Liver (tissue), 9 donors: ENCODE measurements around the gene DTNA. TPM values are rescaled to one million over a fixed set of nuclear protein-coding genes. Genes with fewer than 3 reads are reported as not detected.
"Not testable (repeated sequence)": the region's sequence is repeated elsewhere in the genome, so short reads cannot be mapped to it uniquely, and the experiment has no call there.

ENCODE experiments used
- DNase-seq: peaks from one replicate; pipeline ENCODE4 v3.0.0-alpha.2; 2017; ENCODE audit warnings: low spot score
- H3K27ac ChIP-seq, 2 donors: one replicate each; pipeline ENCODE4 v1.7.0; 2013; ENCODE audit warnings: inconsistent platforms in 2 of 2, low read length in 2 of 2, control low read depth in 1 of 2, low read depth in 1 of 2, mild to moderate bottlenecking in 1 of 2
- H3K27me3 ChIP-seq, 4 donors: one replicate each; pipeline versions ENCODE4 v1.6.1 to v1.7.0; 2013; ENCODE audit warnings: low read length in 3 of 4, inconsistent platforms in 1 of 4, mild to moderate bottlenecking in 1 of 4, moderate library complexity in 1 of 4; ENCODE audit not compliant: control insufficient read depth in 4 of 4, insufficient read depth in 4 of 4
- H3K36me3 ChIP-seq, 4 donors: one replicate each; pipeline versions ENCODE4 v1.6.1 to v1.7.0; 2013; ENCODE audit warnings: low read length in 3 of 4, mild to moderate bottlenecking in 3 of 4, low read depth in 1 of 4, moderate library complexity in 1 of 4; ENCODE audit not compliant: control insufficient read depth in 4 of 4, insufficient read depth in 3 of 4
- H3K4me1 ChIP-seq, 4 donors: one replicate each; pipeline versions ENCODE4 v1.6.1 to v1.7.0; 2013; ENCODE audit warnings: low read length in 3 of 4, mild to moderate bottlenecking in 3 of 4, moderate library complexity in 1 of 4; ENCODE audit not compliant: control insufficient read depth in 4 of 4, insufficient read depth in 4 of 4
- H3K4me3 ChIP-seq, 3 donors: one replicate each; pipeline versions ENCODE4 v1.6.1 to v1.7.0; 2013; ENCODE audit warnings: low read length in 3 of 3, control low read depth in 1 of 3, low read depth in 1 of 3, mild to moderate bottlenecking in 1 of 3
- H3K9ac ChIP-seq, 2 donors: one replicate each; pipeline ENCODE4 v1.7.0; 2013; ENCODE audit warnings: low read length in 2 of 2, mild to moderate bottlenecking in 2 of 2, moderate library complexity in 2 of 2, control low read depth in 1 of 2, low read depth in 1 of 2
- H3K9me3 ChIP-seq, 4 donors: one replicate each; pipeline versions ENCODE4 v1.6.1 to v1.7.0; 2013; ENCODE audit warnings: low read length in 3 of 4; ENCODE audit not compliant: control insufficient read depth in 4 of 4
- ATF3 ChIP-seq: IDR thresholded peaks from 2 replicates; pipeline ENCODE4 v1.6.1; 2016; ENCODE audit warnings: antibody characterized with exemption
- CTCF ChIP-seq: fragments of 150-350 bp; IDR thresholded peaks from 2 replicates; pipeline ENCODE4 v1.5.1; 2017; ENCODE audit warnings: improper control_type of control experiment, low read depth, low read length; ENCODE audit not compliant: missing input control
- FOXA1 ChIP-seq: IDR thresholded peaks from 2 replicates; pipeline ENCODE4 v1.6.1; 2016; ENCODE audit warnings: antibody characterized with exemption
- GABPA ChIP-seq, 2 donors: IDR thresholded peaks in 1 of 2; conservative IDR thresholded peaks in 1 of 2; 2 replicates each; pipeline ENCODE4 v1.6.1; 2016; ENCODE audit warnings: antibody characterized with exemption in 2 of 2, mild to moderate bottlenecking in 1 of 2, moderate library complexity in 1 of 2
- HNF4A ChIP-seq, 2 donors: conservative IDR thresholded peaks; 2 replicates each; pipeline ENCODE4 v1.6.1; 2016; ENCODE audit warnings: antibody characterized with exemption in 2 of 2, mild to moderate bottlenecking in 2 of 2
- HNF4G ChIP-seq: IDR thresholded peaks from 2 replicates; pipeline ENCODE4 v1.6.1; 2016; ENCODE audit warnings: antibody characterized with exemption
- MAX ChIP-seq: IDR thresholded peaks from 2 replicates; pipeline ENCODE4 v1.6.1; 2016; ENCODE audit warnings: antibody characterized with exemption
- NR2F2 ChIP-seq: IDR thresholded peaks from 2 replicates; pipeline ENCODE4 v1.6.1; 2016; ENCODE audit warnings: antibody characterized with exemption
- RAD21 ChIP-seq, 2 donors: IDR thresholded peaks; 2 replicates each; pipeline ENCODE4 v1.6.1; 2016; ENCODE audit warnings: antibody characterized with exemption in 2 of 2, mild to moderate bottlenecking in 2 of 2
- RXRA ChIP-seq, 2 donors: IDR thresholded peaks; 2 replicates each; pipeline ENCODE4 v1.6.1; 2017 to 2018; ENCODE audit warnings: antibody characterized with exemption in 2 of 2, mild to moderate bottlenecking in 1 of 2
- TAF1 ChIP-seq: conservative IDR thresholded peaks from 2 replicates; pipeline ENCODE4 v1.6.1; 2016; ENCODE audit warnings: antibody characterized with exemption, mild to moderate bottlenecking
- ZBTB33 ChIP-seq: IDR thresholded peaks from 2 replicates; pipeline ENCODE4 v1.6.1; 2016; ENCODE audit warnings: antibody characterized with exemption
- WGBS: extraction: QIAGEN DNeasy Blood & Tissue Kit; methylation state at CpG from one replicate; pipeline ENCODE4 v1.1.7; 2013; 5-methylcytosine and 5-hydroxymethylcytosine counted together
- polyA plus RNA-seq, 2 donors: library from polyadenylated mRNA; stranded (reverse) in 1 of 2; unstranded in 1 of 2; fragments of 200-250 nt in 1 of 2; fragments of >200 nt in 1 of 2; fragmentation: Nextera tagmentation in 1 of 2; extraction: Ambion mirVana in 1 of 2; gene quantifications; one replicate each; pipeline versions ENCODE4 v1.2.1 to v1.2.3, GENCODE V29; 2013 to 2015
- total RNA-seq, 2 donors: library from RNA; depleted of rRNA; stranded (reverse); fragments of >200 nt; gene quantifications; one replicate each; pipeline ENCODE4 v1.2.3, GENCODE V29; 2014
- donor health status: healthy.
- donor health status: healthy.
- donor health status: healthy.
- donor health status: healthy.
- donor health status: healthy.

Gene DTNA
- total and polyA plus RNA-seq, 4 donors = 0.33 to 3.2 (median 1.4) TPM

GRCh38 chr18:34734526-34734925 is 24.4 kb downstream of the DTNA start:
- not testable (repeated sequence) for H3K36me3 ChIP-seq, H3K27ac ChIP-seq, H3K4me1 ChIP-seq, H3K9me3 ChIP-seq, H3K9ac ChIP-seq, H3K27me3 ChIP-seq, H3K4me3 ChIP-seq, DNase-seq

DNA sequence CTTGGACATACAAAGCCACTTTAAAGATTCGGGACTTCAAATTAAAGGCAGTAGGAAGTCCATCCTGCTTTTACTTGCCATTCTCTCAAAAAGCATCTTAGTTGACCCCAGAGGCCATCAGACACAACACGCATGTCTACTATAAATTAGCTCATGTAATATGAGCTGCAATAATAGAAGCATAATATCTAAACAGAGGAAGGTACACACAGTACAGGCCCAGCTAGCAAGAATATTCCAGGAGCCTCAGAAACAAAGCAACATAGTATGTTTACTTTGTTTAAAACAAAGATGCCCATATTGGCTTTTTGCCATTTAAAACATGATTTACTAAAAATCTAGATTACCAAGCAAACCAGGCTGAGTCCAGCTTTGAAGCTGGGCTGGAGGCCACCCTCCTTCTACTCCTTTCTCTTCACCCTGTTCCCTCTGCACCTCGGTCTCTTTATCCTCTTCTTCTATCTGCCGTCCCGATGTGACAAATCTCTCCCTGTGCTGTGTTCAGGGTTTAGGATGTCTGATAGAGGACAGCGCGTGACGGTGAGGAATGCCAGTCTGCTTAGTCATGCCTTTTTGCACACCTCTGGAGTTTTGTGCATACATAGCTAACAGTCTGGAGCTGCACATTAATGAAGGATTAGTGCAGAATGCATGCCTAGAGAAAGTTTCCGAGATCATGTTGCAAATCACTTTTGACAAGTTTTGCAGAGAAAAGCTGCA is 28.2 kb downstream of the DTNA start:
- no peak for DNase-seq

More for the DNA sequence above, 28.2 kb downstream of the DTNA start:
- Histone ChIP-seq H3K27ac (no peak overlapping the region), H3K27me3 (no peaks in the 10 kb centered on the region), H3K4me3 (no peak overlapping the region), H3K36me3 (no peaks in the 10 kb centered on the region), H3K9ac (no peak overlapping the region), H3K4me1 (no peaks in the 10 kb centered on the region), H3K9me3 (no peaks in the 10 kb centered on the region)
- TF ChIP-seq CTCF = no peak
- TF ChIP-seq TAF1 = no peak
- no peak for TF ChIP-seq ZBTB33
- TF ChIP-seq FOXA1 = no peak
- no peak for TF ChIP-seq GABPA (IDR thresholded peaks at IDR 0.05 in 1 of 2, conservative IDR thresholded peaks at IDR 0.05 in 1 of 2)
- no peak for TF ChIP-seq HNF4A (conservative IDR thresholded peaks at IDR 0.05)
- no peak for TF ChIP-seq HNF4G
- no peak for TF ChIP-seq RAD21 (IDR thresholded peaks at IDR 0.05)
- no peak for TF ChIP-seq NR2F2
- no peak for TF ChIP-seq MAX
- TF ChIP-seq ATF3 = no peak
- TF ChIP-seq RXRA (IDR thresholded peaks at IDR 0.05) = no peak
- 81% methylated on average over 9 of the region's 9 CpGs for WGBS
